ENCODE measurements around the gene PF4V1.

GRCh38 chr4:73831569-73831968 lies 21.5 kb upstream of the PF4V1 start:
- TF ChIP-seq CTCF (optimal IDR thresholded peaks at IDR 0.05 in 1 of 3, IDR thresholded peaks at IDR 0.05 in 1 of 3, conservative IDR thresholded peaks at IDR 0.05 in 1 of 3; ENCODE audit: extremely low read depth in 1 of 3, insufficient read depth in 2 of 3, low read length in 3 of 3), result no peak
- no peak for TF ChIP-seq EZH2 (IDR thresholded peaks at IDR 0.05; ENCODE audit: low read length)
